MV-4-11 (cell line): Measurements from ENCODE around the gene CRACDL.

Experiments used
- DNase-seq: peaks from one replicate; lab custom pipeline; 2025; lab: John Stamatoyannopoulos, UW

CRACDL gene, protein sequence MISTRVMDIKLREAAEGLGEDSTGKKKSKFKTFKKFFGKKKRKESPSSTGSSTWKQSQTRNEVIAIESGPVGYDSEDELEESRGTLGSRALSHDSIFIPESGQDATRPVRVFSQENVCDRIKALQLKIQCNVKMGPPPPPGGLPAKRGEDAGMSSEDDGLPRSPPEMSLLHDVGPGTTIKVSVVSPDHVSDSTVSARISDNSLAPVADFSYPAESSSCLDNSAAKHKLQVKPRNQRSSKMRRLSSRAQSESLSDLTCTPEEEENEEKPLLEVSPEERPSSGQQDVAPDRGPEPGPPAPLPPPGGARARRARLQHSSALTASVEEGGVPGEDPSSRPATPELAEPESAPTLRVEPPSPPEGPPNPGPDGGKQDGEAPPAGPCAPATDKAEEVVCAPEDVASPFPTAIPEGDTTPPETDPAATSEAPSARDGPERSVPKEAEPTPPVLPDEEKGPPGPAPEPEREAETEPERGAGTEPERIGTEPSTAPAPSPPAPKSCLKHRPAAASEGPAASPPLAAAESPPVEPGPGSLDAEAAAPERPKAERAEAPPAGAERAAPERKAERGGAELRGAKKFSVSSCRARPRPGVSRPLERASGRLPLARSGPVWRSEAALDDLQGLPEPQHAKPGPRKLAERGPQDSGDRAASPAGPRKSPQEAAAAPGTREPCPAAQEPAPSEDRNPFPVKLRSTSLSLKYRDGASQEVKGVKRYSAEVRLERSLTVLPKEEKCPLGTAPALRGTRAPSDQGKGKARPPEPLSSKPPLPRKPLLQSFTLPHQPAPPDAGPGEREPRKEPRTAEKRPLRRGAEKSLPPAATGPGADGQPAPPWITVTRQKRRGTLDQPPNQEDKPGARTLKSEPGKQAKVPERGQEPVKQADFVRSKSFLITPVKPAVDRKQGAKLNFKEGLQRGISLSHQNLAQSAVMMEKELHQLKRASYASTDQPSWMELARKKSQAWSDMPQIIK

DNA sequence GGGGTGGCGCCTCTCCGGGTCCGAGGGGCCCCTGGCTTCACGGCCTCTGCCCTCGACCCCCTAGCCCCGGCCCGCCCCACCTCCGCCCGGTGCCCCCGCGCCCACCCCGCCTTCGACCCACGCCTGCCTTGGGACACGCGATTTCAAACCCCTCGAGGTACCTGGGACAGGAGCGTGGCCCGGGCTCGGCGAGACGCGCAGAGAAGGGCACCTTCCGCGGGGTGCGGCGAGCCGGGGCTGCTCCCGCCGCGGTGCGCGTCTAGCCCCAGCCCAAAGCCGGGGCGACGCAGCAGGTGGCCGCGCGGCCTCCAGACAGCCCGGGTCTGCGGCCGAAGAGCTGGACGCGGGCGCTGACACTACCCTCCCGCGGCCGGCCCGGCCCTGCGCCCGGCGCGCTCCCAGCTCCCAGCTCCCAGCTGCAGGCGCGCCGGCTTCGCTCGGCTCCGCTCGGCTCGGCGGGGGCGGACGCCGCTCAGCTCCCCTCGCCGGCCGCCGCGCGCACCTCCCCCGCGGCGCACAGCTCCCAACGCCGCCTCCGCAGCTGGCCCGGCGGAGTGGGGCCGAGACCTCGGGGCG lies at the start of gene CRACDL:
Gene CRACDL (minus strand): TSS at position 449 of the 576 bp plus-strand sequence. CDS start 89,425 bp downstream, outside the sequence.
- no peak for DNase-seq

DNA sequence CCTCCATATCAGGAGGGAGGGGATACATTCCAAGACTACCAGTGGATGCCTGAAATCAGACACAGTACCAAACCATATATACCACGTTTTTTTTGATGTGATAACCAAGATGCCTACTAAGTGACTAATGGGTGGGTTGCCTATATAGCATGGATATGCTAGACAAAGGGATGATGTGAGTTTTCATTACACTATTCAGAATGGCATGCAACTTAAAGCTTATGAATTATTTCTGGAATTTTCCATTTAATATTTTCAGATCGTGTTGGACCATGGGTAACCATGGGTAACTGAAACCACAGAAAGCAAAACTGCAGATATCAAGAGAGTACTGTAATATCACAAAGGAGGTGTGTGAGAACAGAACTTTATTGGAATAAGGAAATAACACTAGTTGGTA lies 39.6 kb upstream of the CRACDL start:
- no peak for DNase-seq

GRCh38 chr2:98972582-98973167 lies 36.6 kb upstream of the CRACDL start:
- DNase-seq, result no peak

GRCh38 chr2:98959810-98960507 lies 23.9 kb upstream of the CRACDL start:
- DNase-seq, result no peak

DNA sequence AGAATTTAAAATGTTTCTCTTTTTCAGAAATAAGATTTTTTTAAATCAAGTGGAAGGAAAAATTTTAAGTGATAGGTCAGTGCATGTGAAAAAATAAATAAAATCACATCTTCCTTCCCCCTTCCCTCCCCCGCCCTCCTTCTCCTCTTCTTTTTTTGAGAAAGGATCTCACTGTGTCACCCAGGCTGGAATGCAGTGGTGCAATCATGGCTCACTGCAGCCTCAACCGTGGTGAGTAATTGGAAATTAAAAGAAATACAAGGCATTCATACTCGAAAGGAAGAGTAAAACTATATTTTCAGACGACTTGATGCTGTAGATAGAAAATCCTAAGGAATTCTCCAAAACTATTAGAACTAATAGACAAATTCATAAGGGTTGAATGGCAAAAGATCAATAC lies 16.9 kb upstream of the CRACDL start:
- no peak for DNase-seq

GRCh38 chr2:98948956-98949739 lies 13.1 kb upstream of the CRACDL start:
- DNase-seq, result no peak

- DNase-seq, result no peak
Measured at GRCh38 chr2:98947554-98947953, 11.5 kb upstream of the CRACDL start.

GRCh38 chr2:98946855-98947254 lies 10.8 kb upstream of the CRACDL start:
- no peak for DNase-seq

- no peak for DNase-seq
Measured at GRCh38 chr2:98944775-98945174, 8.8 kb upstream of the CRACDL start.

GRCh38 chr2:98940102-98940501 lies 4.1 kb upstream of the CRACDL start:
- no peak for DNase-seq

GRCh38 chr2:98937906-98938305 lies 1.9 kb upstream of the CRACDL start:
- no peak for DNase-seq

- DNase-seq, result no peak
Measured at GRCh38 chr2:98936353-98937351, 627 bp upstream of the CRACDL start.

DNA sequence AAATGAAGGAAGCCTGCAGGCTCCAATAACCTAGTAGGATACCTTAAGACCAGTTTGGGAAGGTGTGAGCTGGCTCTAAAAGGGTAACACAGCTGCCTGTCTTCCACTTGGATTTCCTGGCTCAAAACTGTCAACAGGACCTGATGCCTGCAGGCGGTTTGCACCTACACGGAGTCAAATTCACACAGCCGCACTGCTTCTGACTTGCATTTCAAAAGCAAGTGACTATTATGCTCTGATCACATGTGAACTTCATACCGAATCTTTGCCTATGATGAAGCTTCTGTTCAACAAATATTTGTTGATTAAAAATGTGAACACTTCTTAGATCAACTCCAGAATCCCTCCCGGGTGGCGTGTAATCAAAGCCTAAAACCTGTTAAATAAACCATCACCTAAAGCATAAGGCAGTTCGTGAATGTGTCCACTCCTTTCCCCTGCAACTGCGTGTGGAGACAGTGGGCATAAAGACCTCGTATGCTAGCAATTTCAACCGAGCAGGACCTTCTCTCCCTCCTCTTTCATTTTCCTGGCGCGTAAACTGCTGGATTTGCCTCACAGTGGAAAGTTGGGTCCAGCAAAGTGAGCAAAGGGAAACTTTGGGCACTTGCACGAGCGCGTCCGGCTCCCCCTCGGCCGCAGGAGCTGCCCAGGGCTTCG lies 784 bp downstream of the CRACDL start:
- no peak for DNase-seq

GRCh38 chr2:98932778-98933343 lies 3.2 kb downstream of the CRACDL start:
- no peak for DNase-seq

DNA sequence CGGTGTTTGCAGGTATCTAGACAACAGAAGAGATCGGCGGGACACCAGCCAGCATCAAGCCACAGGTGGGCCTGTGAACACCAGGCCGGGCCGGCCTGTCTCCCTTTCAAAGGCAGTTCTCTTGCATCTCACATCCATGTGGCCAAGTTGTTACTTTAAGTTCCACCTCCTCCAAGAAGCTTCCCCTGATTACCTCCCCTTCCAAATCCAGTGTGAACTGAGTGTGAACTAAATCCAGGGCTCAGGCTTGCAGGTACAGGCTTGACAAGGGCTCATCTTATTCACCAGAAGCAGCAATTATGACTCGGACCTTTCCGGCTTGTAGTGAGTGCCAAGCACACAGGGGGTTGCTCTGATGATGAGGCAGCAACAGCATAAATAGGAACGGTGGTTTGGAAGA lies 3.9 kb downstream of the CRACDL start:
- no peak for DNase-seq

DNA sequence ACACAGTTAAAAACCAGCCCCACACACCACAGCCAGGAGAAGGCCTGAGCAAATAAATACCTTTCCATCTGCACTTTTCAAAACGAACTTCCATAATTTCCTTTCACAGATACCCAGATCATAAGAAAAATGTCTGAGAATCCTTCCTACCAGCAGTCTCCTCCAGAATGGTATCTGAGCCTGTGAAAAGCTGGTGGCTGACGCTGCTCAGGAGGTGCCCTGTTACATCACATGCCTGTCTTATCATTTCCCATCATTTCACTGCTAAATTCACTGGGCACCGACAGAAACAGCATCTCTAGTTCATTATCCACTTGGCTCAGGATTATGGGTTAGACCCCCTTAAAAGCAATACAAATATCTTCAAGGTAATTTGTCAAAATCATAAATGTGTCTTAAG lies 4.4 kb downstream of the CRACDL start:
- no peak for DNase-seq

- no peak for DNase-seq
Measured at GRCh38 chr2:98929920-98930319, 6.1 kb downstream of the CRACDL start.

- no peak for DNase-seq
Measured at GRCh38 chr2:98928242-98928641, 7.8 kb downstream of the CRACDL start.

DNA sequence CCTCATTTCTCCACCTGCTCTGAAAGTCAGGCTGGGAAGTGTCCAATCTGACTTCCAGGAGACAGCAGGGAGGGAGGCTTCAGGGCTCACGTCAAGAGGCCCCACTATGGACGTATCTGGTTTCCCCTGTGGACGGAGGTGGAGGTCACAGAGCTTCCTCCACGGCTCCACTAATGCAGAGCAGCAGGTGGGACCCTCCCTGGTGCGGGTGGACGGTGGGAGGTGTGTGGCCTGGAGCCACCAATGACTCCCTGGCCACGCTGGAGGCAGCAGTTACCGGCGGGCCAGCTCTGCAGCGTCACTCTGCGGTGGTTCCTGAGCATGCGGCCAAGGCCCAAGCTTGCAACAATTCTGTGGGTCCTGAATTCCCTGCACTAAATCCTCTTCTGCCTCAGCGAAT lies 9.0 kb downstream of the CRACDL start:
- no peak for DNase-seq
